H1 (cell line): ENCODE data around the gene REL. TPM values are rescaled to one million over a fixed set of nuclear protein-coding genes. Genes with fewer than 3 reads are reported as not detected.

Source experiments
- CTCF ChIA-PET: fragments of 300-600 bp; sonication (Branson Sonifier 250); formaldehyde crosslinking; loops from one replicate; lab custom pipeline; 2021; ENCODE audit not compliant: partially characterized antibody; lab: Charles Lee
- POLR2A ChIA-PET: fragments of 300-600 bp; sonication (Branson Sonifier 250); formaldehyde crosslinking; loops from one replicate; lab custom pipeline; 2021; ENCODE audit warnings: inconsistent platforms; ENCODE audit not compliant: partially characterized antibody; lab: Charles Lee
- DNase-seq, 2 experiments: peaks; one replicate each; pipeline versions ENCODE4 v3.0.0 to v3.0.0-alpha.2; 2010 to 2022; ENCODE audit warnings: low spot score in 2 of 2, low read depth in 1 of 2, mixed read lengths in 1 of 2
- FAIRE-seq: peaks from 2 replicates; lab custom pipeline; 2011; peaks lifted over from hg19 to GRCh38; lab: Jason Lieb, UNC
- H2AFZ ChIP-seq: 2 replicates; pipeline ENCODE4 v1.8.1; 2012; ENCODE audit warnings: low read length, inconsistent platforms
- H2AK5ac ChIP-seq: 2 replicates; pipeline ENCODE4 v1.6.1; 2013; ENCODE audit warnings: low read depth, low read length
- H2BK120ac ChIP-seq: replicated peaks from 2 replicates; pipeline ENCODE3; 2013; ENCODE audit warnings: low read depth, low read length, inconsistent platforms
- H2BK12ac ChIP-seq: 2 replicates; pipeline ENCODE4 v1.6.1; 2013; ENCODE audit warnings: low read depth, low read length
- H2BK15ac ChIP-seq: 2 replicates; pipeline ENCODE4 v1.6.1; 2013; ENCODE audit warnings: low read length
- H2BK20ac ChIP-seq: 2 replicates; pipeline ENCODE4 v1.6.1; 2013; ENCODE audit warnings: low read length
- H2BK5ac ChIP-seq: 2 replicates; pipeline ENCODE4 v1.6.1; 2013; ENCODE audit warnings: low read depth, low read length
- H3K14ac ChIP-seq: 2 replicates; pipeline ENCODE4 v1.6.1; 2013; ENCODE audit warnings: inconsistent platforms; ENCODE audit not compliant: insufficient read length
- H3K18ac ChIP-seq: 2 replicates; pipeline ENCODE4 v1.6.1; 2013; ENCODE audit warnings: low read length; ENCODE audit errors: extremely low read depth
- H3K23ac ChIP-seq: 2 replicates; pipeline ENCODE4 v1.6.1; 2013; ENCODE audit warnings: inconsistent platforms; ENCODE audit not compliant: insufficient read length
- H3K23me2 ChIP-seq: 2 replicates; pipeline ENCODE4 v1.6.1; 2013; ENCODE audit warnings: low read depth, low read length
- H3K27ac ChIP-seq: 2 replicates; pipeline ENCODE4 v1.6.1; 2011; ENCODE audit warnings: low read depth, low read length, inconsistent platforms
- H3K27me3 ChIP-seq, 4 experiments: replicated peaks in 1 of 4; 1 replicate in 1 of 4; 2 replicates in 3 of 4; pipeline versions ENCODE4 v1.6.1 to v1.8.1; 2011 to 2013; ENCODE audit warnings: low read length in 3 of 4, mild to moderate bottlenecking in 3 of 4, inconsistent platforms in 2 of 4, mixed read lengths in 2 of 4, moderate library complexity in 1 of 4; ENCODE audit not compliant: control insufficient read depth in 3 of 4, insufficient read depth in 3 of 4; ENCODE audit errors: extremely low read depth in 1 of 4
- H3K36me3 ChIP-seq, 4 experiments: 2 replicates each; pipeline versions ENCODE4 v1.6.1 to v1.8.1; 2011 to 2013; ENCODE audit warnings: mild to moderate bottlenecking in 4 of 4, low read length in 3 of 4, moderate library complexity in 2 of 4, control low read depth in 1 of 4, inconsistent platforms in 1 of 4; ENCODE audit not compliant: insufficient read depth in 4 of 4, control insufficient read depth in 2 of 4
- H3K4ac ChIP-seq: replicated peaks from 2 replicates; pipeline ENCODE3; 2013; ENCODE audit warnings: low read length, low read depth, mixed read lengths, inconsistent platforms; ENCODE audit not compliant: insufficient read length
- H3K4me1 ChIP-seq, 4 experiments: replicated peaks in 1 of 4; 1 replicate in 1 of 4; 2 replicates in 3 of 4; pipeline versions ENCODE4 v1.6.1 to v1.8.1; 2011 to 2013; ENCODE audit warnings: low read length in 3 of 4, inconsistent platforms in 2 of 4, mixed read lengths in 1 of 4; ENCODE audit not compliant: insufficient read depth in 4 of 4, control insufficient read depth in 3 of 4
- H3K4me2 ChIP-seq, 2 experiments: 2 replicates each; pipeline versions ENCODE4 v1.6.1 to v1.8.1; 2011 to 2013; ENCODE audit warnings: low read depth in 2 of 2, low read length in 2 of 2, control low read depth in 1 of 2, inconsistent platforms in 1 of 2, mild to moderate bottlenecking in 1 of 2; ENCODE audit not compliant: insufficient read depth in 1 of 2
- H3K4me3 ChIP-seq, 4 experiments: fragments of 200-600, 300-600 bp in 1 of 4; sonication (generic), shearing (Covaris generic), sonication (Bioruptor Twin) in 1 of 4; 2 replicates each; pipeline versions ENCODE4 v1.5.1 to v1.8.1; 2011 to 2016; ENCODE audit warnings: low read length in 4 of 4, low read depth in 3 of 4, control low read depth in 2 of 4, inconsistent platforms in 2 of 4, mild to moderate bottlenecking in 2 of 4, mixed read lengths in 1 of 4, moderate library complexity in 1 of 4; ENCODE audit not compliant: insufficient read depth in 2 of 4; ENCODE audit errors: extremely low read depth in 1 of 4
- H3K56ac ChIP-seq: replicated peaks from 2 replicates; pipeline ENCODE3; 2013; ENCODE audit warnings: low read depth, mild to moderate bottlenecking, mixed read lengths, low read length, inconsistent platforms; ENCODE audit not compliant: insufficient read length
- H3K79me1 ChIP-seq: 2 replicates; pipeline ENCODE4 v1.6.1; 2013; ENCODE audit warnings: low read depth, low read length, control low read depth
- H3K79me2 ChIP-seq, 2 experiments: 2 replicates each; pipeline versions ENCODE4 v1.6.1 to v1.8.1; 2012 to 2013; ENCODE audit warnings: low read length in 2 of 2, mild to moderate bottlenecking in 2 of 2, inconsistent platforms in 1 of 2; ENCODE audit not compliant: insufficient read depth in 2 of 2, control insufficient read depth in 1 of 2
- H3K9ac ChIP-seq, 4 experiments: replicated peaks in 1 of 4; 1 replicate in 1 of 4; 2 replicates in 3 of 4; pipeline versions ENCODE4 v1.6.1 to v1.8.1; 2011 to 2013; ENCODE audit warnings: low read depth in 3 of 4, low read length in 3 of 4, control low read depth in 2 of 4, mild to moderate bottlenecking in 2 of 4, moderate library complexity in 2 of 4, inconsistent platforms in 1 of 4; ENCODE audit errors: extremely low read depth in 1 of 4
- H3K9me3 ChIP-seq, 2 experiments: 2 replicates each; pipeline versions ENCODE4 v1.6.1 to v1.8.1; 2012 to 2013; ENCODE audit warnings: mild to moderate bottlenecking in 2 of 2, moderate library complexity in 2 of 2, control low read depth in 1 of 2, inconsistent platforms in 1 of 2, low read depth in 1 of 2, low read length in 1 of 2, mixed read lengths in 1 of 2; ENCODE audit not compliant: insufficient read depth in 2 of 2
- H4K20me1 ChIP-seq, 2 experiments: replicated peaks in 1 of 2; 2 replicates each; pipeline versions ENCODE3 to v1.8.1; 2011 to 2013; ENCODE audit warnings: inconsistent platforms in 2 of 2, low read length in 2 of 2, mild to moderate bottlenecking in 1 of 2; ENCODE audit not compliant: insufficient read depth in 2 of 2, control insufficient read depth in 1 of 2
- H4K5ac ChIP-seq: 2 replicates; pipeline ENCODE4 v1.6.1; 2013; ENCODE audit warnings: low read length, low read depth, mixed read lengths, inconsistent platforms; ENCODE audit not compliant: insufficient read length
- H4K8ac ChIP-seq: 2 replicates; pipeline ENCODE4 v1.8.0; 2013; ENCODE audit warnings: mild to moderate bottlenecking, moderate library complexity, low read length, inconsistent platforms; ENCODE audit not compliant: insufficient read depth; ENCODE audit errors: extremely low read depth
- H4K91ac ChIP-seq: replicated peaks from 2 replicates; pipeline ENCODE3; 2013; ENCODE audit warnings: low read length, mixed read lengths, inconsistent platforms; ENCODE audit not compliant: insufficient read length
- BRCA1 ChIP-seq: IDR thresholded peaks from 2 replicates; pipeline ENCODE4 v1.6.1; 2012; ENCODE audit warnings: low read depth, low read length, improper control_type of control experiment
- EZH2 ChIP-seq: fragments of 200-600 bp; sonication (generic); IDR thresholded peaks from 2 replicates; pipeline ENCODE4 v1.7.1; 2012; ENCODE audit warnings: low read depth, mild to moderate bottlenecking, moderate library complexity, low read length, inconsistent platforms; ENCODE audit not compliant: severe bottlenecking
- whole genome bisulfite sequencing, 2 experiments: shearing (Covaris generic) in 1 of 2; methylation state at CpG; one replicate each; pipeline versions ENCODE4 v1.1.6 to v1.1.7; 2013 to 2015; ENCODE audit warnings: low lambda C conversion rate in 2 of 2, mixed read lengths in 2 of 2, inconsistent platforms in 1 of 2, low coverage in 1 of 2, missing lambda C conversion rate in 1 of 2; ENCODE audit not compliant: insufficient replicate concordance in 2 of 2, insufficient coverage in 1 of 2, insufficient read length in 1 of 2; ENCODE audit errors: extremely low coverage in 1 of 2, missing lambda C conversion rate in 1 of 2; 5-methylcytosine and 5-hydroxymethylcytosine counted together
- polyA plus RNA-seq, 7 experiments: library from polyadenylated mRNA; depleted of rRNA in 3 of 7; stranded (reverse) in 5 of 7; unstranded in 2 of 7; fragments of >200 nt in 5 of 7; fragments of 200-250 nt in 2 of 7; gene quantifications; 1 replicate in 5 of 7; 2 replicates in 1 of 7; 4 replicates in 1 of 7; pipeline versions ENCODE4 v1.2.1 to v1.2.3, GENCODE V29; 2011 to 2013; ENCODE audit warnings: missing spikeins in 2 of 7, mixed read lengths in 2 of 7
- total RNA-seq: library from RNA; stranded (reverse); fragmentation: NEBNext Ultra II Directional; extraction: Animal tissue kit (Norgen Biotek cat#: 25700); gene quantifications from 2 replicates; pipeline ENCODE4 v1.2.1, GENCODE V29; 2021
- TF ChIP-seq, protein P1 (sequence below): IDR thresholded peaks from 2 replicates; pipeline ENCODE4 v1.6.1; 2011; ENCODE audit warnings: low read length, improper control_type of control experiment

The REL gene
- total and polyA plus RNA-seq, 2 of the 8 experiments (the other 6 are each of a cell fraction or from before 2014, with no cell fraction given) = 1.5 to 7.5 TPM

DNA sequence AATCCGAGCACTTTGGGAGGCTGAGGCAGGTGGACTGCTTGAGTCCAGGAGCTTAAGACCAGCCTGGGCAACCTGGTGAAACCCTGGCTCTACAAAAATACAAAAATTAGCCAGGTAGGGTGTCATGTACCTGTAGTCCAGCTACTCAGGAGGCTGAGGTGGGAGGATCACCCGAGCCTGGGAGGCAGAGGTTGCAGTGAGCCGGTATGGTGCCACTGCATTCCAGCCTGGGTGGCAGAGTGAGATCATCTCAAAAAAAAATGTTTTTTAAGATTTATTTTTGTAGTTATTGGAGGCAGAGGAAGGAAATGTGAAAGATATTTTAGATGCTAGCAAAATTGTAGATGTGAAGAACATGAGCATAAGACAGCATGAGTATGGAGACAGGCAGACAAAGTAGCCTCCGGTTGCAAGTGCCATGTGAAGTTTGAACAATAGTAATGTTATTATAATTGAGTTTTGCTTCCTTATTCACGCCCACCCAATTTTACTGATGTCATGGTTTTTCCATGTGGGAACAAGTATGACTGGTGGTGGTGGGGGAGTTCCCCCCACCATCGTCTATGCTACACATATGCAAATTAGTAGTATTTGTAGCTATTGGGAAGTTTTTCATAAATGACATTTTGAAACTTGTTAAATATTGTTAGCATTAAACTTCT is 18.0 kb downstream of the REL start:
- Histone ChIP-seq H3K79me2 (no peaks in the 10 kb centered on the region), H3K4ac (no peak overlapping the region), H3K9me3 (no peaks in the 10 kb centered on the region)
- WGBS, 2 experiments = 91% methylated on average over 6 of the region's 6 CpGs; no CpG with 5 or more reads in 1 of the 2 experiments
- FAIRE-seq = no peak
- no peak for TF ChIP-seq BRCA1
- TF ChIP-seq, protein P1, sequence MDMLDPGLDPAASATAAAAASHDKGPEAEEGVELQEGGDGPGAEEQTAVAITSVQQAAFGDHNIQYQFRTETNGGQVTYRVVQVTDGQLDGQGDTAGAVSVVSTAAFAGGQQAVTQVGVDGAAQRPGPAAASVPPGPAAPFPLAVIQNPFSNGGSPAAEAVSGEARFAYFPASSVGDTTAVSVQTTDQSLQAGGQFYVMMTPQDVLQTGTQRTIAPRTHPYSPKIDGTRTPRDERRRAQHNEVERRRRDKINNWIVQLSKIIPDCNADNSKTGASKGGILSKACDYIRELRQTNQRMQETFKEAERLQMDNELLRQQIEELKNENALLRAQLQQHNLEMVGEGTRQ = no peak
- TF ChIP-seq EZH2 = no peak
- TF ChIP-seq, all 59 proteins: peak for 0
- Histone ChIP-seq H3K4me1 (no peaks in the 10 kb centered on the region), H3K14ac (no peak overlapping the region), H2BK120ac (no peak overlapping the region), H3K36me3 (peaks cover 0 to under 1% (median 0%) of the 10 kb centered on the region in 4 experiments; a peak in 1 of 8 replicates), H2AFZ (no peak overlapping the region), H4K5ac (no peak overlapping the region), H3K18ac (no peak overlapping the region), H4K20me1 (no peaks in the 10 kb centered on the region), H2BK15ac (no peak overlapping the region), H3K27me3 (no peaks in the 10 kb centered on the region), H4K8ac (no peak overlapping the region), H3K9ac (no peak overlapping the region), H2AK5ac (no peak overlapping the region), H3K27ac (no peak overlapping the region), H3K23me2 (no peaks in the 10 kb centered on the region), H4K91ac (no peak overlapping the region), H3K4me3 (no peak overlapping the region), H3K23ac (no peak overlapping the region), H3K56ac (no peak overlapping the region), H2BK12ac (no peak overlapping the region), H2BK5ac (no peak overlapping the region), H3K79me1 (no peaks in the 10 kb centered on the region), H2BK20ac (no peak overlapping the region), H3K4me2 (no peak overlapping the region)
- ChIA-PET CTCF (interaction anchor here (0.8 to 1.1 kb wide), 2 partner anchors 12 to 100 kb away, joined by 3 read pairs; no protein-coding TSS in a partner anchor), POLR2A (no interaction called here)
- no peak for DNase-seq
